H1 (cell line): Measurements from ENCODE around the gene LDAH. TPM values are rescaled to one million over a fixed set of nuclear protein-coding genes. Genes with fewer than 3 reads are reported as not detected.

ENCODE experiments used
- polyA plus RNA-seq, 7 experiments: library from polyadenylated mRNA; depleted of rRNA in 3 of 7; stranded (reverse) in 5 of 7; unstranded in 2 of 7; fragments of >200 nt in 5 of 7; fragments of 200-250 nt in 2 of 7; gene quantifications; 1 replicate in 5 of 7; 2 replicates in 1 of 7; 4 replicates in 1 of 7; pipeline versions ENCODE4 v1.2.1 to v1.2.3, GENCODE V29; 2011 to 2013; ENCODE audit warnings: missing spikeins in 2 of 7, mixed read lengths in 2 of 7
- total RNA-seq: library from RNA; stranded (reverse); fragmentation: NEBNext Ultra II Directional; extraction: Animal tissue kit (Norgen Biotek cat#: 25700); gene quantifications from 2 replicates; pipeline ENCODE4 v1.2.1, GENCODE V29; 2021

LDAH gene
- total and polyA plus RNA-seq, 2 of the 8 experiments (the other 6 are each of a cell fraction or from before 2014, with no cell fraction given): 10.9 to 26.3 TPM

Other genes with a start within 250 kb of the LDAH start
- 11.1 and 11.2 TPM in 2 replicates for gene HS1BP3, start 172.0 kb downstream of the LDAH start, total RNA-seq
- gene HS1BP3, start 172.0 kb downstream of the LDAH start, polyA plus RNA-seq (2011; rRNA removed): 11.3 and 16.1 TPM in 2 replicates
- gene GDF7, start 156.0 kb downstream of the LDAH start, total RNA-seq: 0.04 and 0.06 TPM in 2 replicates
- 0.06 and 0.13 TPM in 2 replicates for gene GDF7, start 156.0 kb downstream of the LDAH start, polyA plus RNA-seq (2011; rRNA removed)
- gene APOB, start 221.0 kb upstream of the LDAH start, total RNA-seq: 0.52 and 0.61 TPM in 2 replicates
- gene APOB, start 221.0 kb upstream of the LDAH start, polyA plus RNA-seq (2011; rRNA removed): 0.08 and 0.15 TPM in 2 replicates